Sigmoid colon (tissue), 7 donors: ENCODE data around the gene CPNE4. TPM values are rescaled to one million over a fixed set of nuclear protein-coding genes. Genes with fewer than 3 reads are reported as not detected.

ENCODE experiments used
- DNase-seq: peaks from one replicate; pipeline ENCODE4 v3.0.0-alpha.2; 2019
- H3K27ac ChIP-seq, 4 donors: fragments of 200-600 bp; sonication (generic); one replicate each; pipeline ENCODE4 v1.5.1; 2016 to 2019; ENCODE audit warnings: mild to moderate bottlenecking in 1 of 4
- H3K27me3 ChIP-seq, 3 donors: fragments of 200-600 bp; sonication (generic); one replicate each; pipeline ENCODE4 v1.5.1; 2019; ENCODE audit warnings: mild to moderate bottlenecking in 1 of 3
- H3K36me3 ChIP-seq, 4 donors: fragments of 200-600 bp; sonication (generic); one replicate each; pipeline ENCODE4 v1.5.1; 2016 to 2019
- H3K4me1 ChIP-seq, 4 donors: fragments of 200-600 bp; sonication (generic); one replicate each; pipeline ENCODE4 v1.5.1; 2017 to 2019
- H3K4me3 ChIP-seq, 4 donors: fragments of 200-600 bp; sonication (generic); one replicate each; pipeline ENCODE4 v1.5.1; 2017 to 2019; ENCODE audit warnings: mild to moderate bottlenecking in 2 of 4, moderate library complexity in 1 of 4
- H3K9me3 ChIP-seq, 4 donors: fragments of 200-600 bp in 3 of 4; sonication (generic) in 3 of 4; one replicate each; pipeline versions ENCODE4 v1.5.1 to v1.6.1; 2013 to 2019
- EP300 ChIP-seq, 4 donors: sonication (generic); formaldehyde crosslinking; IDR thresholded peaks; one replicate each; pipeline ENCODE4 v1.6.1; 2017; ENCODE audit warnings: antibody characterized with exemption in 4 of 4
- POLR2A ChIP-seq, 2 donors: fragments of 450-650 bp; IDR thresholded peaks; one replicate each; pipeline ENCODE4 v1.6.1; 2016; ENCODE audit warnings: antibody characterized with exemption in 2 of 2, mild to moderate bottlenecking in 2 of 2, moderate library complexity in 2 of 2
- POLR2AphosphoS5 ChIP-seq, 4 donors: sonication (generic); formaldehyde crosslinking; IDR thresholded peaks; one replicate each; pipeline ENCODE4 v1.6.1; 2017; ENCODE audit warnings: antibody characterized with exemption in 4 of 4
- WGBS, 2 donors: extraction: QIAGEN DNeasy Blood & Tissue Kit; methylation state at CpG; one replicate each; pipeline ENCODE4 v1.1.7; 2013; 5-methylcytosine and 5-hydroxymethylcytosine counted together
- intact Hi-C: fragments of 100-400 bp; cut with DNase I; formaldehyde crosslinking; loops from one replicate; pipeline ENCODE4 v1.15.1; 2023
- polyA plus RNA-seq, 3 donors: library from polyadenylated mRNA; stranded (reverse); fragments of 200-250 nt; gene quantifications; one replicate each; pipeline ENCODE4 v1.2.3, GENCODE V29; 2013
- total RNA-seq, 4 donors: library from RNA; depleted of rRNA; stranded (reverse); fragments of >200 nt; gene quantifications; one replicate each; pipeline ENCODE4 v1.1.0, GENCODE V29; 2016
- TF ChIP-seq, protein P1 (sequence below), 4 experiments: fragments of 450-650 bp in 3 of 4; fragments of 200-600 bp in 1 of 4; IDR thresholded peaks; one replicate each; pipeline ENCODE4 v1.5.1; 2016 to 2019; ENCODE audit warnings: antibody characterized with exemption in 4 of 4, mild to moderate bottlenecking in 3 of 4, moderate library complexity in 2 of 4
- donor health status: healthy with polysubstance abuse.
- donor health status: Bipolar disorder and iron deficiency.
- donor health status: healthy.

Gene CPNE4
- total and polyA plus RNA-seq, 7 donors: 0.23 to 1.1 (median 0.54) TPM; not detected in 2

DNA sequence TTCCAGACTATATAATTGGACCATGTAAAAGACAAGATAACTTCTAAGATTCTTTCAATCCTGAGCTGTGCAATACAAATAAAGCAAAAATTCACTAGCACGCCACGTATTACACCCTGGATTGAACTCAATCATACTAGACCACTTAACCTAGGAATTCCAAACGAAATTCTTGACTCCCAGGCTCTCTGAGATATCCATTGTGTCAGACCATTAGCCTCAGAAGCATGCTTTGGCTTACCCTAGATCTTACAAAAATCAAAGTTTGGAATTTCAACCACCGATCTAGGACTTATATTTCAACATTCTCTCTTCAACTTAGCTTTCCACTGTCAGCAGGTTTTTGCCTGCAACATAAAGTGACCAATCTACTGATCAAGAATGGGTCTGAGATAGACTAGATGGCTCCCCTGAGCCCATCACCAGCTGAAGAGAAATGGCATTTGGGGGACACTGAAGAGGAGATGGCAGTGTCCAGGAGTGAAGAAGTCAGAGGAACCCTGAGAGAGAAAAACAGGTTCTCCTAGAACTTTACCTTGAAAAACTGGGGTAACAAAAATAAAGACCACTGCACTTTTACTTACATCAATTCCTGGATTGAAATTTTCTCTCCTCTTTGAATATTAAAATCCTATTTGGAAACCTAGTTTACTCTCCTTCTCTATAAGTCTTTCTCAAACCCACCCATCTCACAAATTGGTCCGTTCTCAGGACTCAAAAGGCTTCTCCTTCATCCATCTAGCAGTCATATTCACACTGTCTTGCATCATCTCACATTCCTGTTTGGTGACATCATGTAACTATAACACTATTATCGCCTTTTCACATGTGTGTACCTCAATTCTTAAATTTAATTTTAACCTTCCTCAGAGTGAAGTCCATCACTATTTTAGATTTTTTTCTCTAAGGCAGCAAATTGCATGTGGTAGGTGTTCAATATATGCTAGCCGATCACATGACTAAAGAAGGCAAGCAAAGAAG, 18.5 kb downstream of the CPNE4 start:
- H3K9me3 ChIP-seq: no peaks in the 10 kb centered on the region
- 66 to 69% methylated on average over 7 of the region's 7 CpGs for WGBS, 2 donors
- H3K4me3 ChIP-seq: no peak overlapping the region
- TF ChIP-seq POLR2A (IDR thresholded peaks at IDR 0.05) (no peak), EP300 (IDR thresholded peaks at IDR 0.05) (no peak), POLR2AphosphoS5 (IDR thresholded peaks at IDR 0.05) (no peak)
- TF ChIP-seq, protein P1, sequence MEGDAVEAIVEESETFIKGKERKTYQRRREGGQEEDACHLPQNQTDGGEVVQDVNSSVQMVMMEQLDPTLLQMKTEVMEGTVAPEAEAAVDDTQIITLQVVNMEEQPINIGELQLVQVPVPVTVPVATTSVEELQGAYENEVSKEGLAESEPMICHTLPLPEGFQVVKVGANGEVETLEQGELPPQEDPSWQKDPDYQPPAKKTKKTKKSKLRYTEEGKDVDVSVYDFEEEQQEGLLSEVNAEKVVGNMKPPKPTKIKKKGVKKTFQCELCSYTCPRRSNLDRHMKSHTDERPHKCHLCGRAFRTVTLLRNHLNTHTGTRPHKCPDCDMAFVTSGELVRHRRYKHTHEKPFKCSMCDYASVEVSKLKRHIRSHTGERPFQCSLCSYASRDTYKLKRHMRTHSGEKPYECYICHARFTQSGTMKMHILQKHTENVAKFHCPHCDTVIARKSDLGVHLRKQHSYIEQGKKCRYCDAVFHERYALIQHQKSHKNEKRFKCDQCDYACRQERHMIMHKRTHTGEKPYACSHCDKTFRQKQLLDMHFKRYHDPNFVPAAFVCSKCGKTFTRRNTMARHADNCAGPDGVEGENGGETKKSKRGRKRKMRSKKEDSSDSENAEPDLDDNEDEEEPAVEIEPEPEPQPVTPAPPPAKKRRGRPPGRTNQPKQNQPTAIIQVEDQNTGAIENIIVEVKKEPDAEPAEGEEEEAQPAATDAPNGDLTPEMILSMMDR (IDR thresholded peaks at IDR 0.05): no peak
- no peaks in the 10 kb centered on the region for H3K36me3 ChIP-seq
- no peaks in the 10 kb centered on the region for H3K4me1 ChIP-seq
- intact Hi-C loops: no loop called here
- H3K27ac ChIP-seq: no peak overlapping the region
- peaks cover 0 to 16% (median 0%) of the 10 kb centered on the region in 3 donors for H3K27me3 ChIP-seq
- no peak for DNase-seq

DNA sequence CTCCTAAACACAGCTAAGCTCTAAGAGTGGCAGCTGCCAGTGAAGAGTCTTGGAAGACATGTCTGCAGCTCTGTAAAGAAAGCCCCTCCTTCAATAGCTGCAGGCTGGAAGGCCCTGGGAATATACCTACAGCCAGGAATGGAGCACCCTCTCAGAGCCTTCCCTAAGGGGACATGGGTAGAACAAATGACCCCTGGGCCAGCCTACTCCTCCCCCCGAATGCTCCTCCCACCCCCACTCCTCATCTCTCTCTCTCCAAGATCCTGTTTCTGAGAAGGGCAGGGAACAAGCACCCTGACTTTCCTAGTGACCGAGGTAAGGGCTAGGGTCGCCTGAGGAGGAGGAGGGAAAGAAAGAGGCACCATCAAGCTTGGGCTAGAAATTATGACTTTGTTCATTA, 20.7 kb downstream of the CPNE4 start:
- no peak overlapping the region for H3K4me3 ChIP-seq
- 57 to 61% methylated on average over 3 of the region's 3 CpGs for WGBS, 2 donors
- H3K27ac ChIP-seq: no peak overlapping the region
- intact Hi-C loops: no loop called here
- H3K9me3 ChIP-seq: no peaks in the 10 kb centered on the region
- H3K27me3 ChIP-seq: peaks cover 0 to 16% (median 0%) of the 10 kb centered on the region in 3 donors
- H3K4me1 ChIP-seq: no peaks in the 10 kb centered on the region
- TF ChIP-seq POLR2A (IDR thresholded peaks at IDR 0.05) (no peak), EP300 (IDR thresholded peaks at IDR 0.05) (no peak)
- TF ChIP-seq, protein P1 (IDR thresholded peaks at IDR 0.05): no peak
- DNase-seq: no peak
- H3K36me3 ChIP-seq: no peaks in the 10 kb centered on the region

DNA sequence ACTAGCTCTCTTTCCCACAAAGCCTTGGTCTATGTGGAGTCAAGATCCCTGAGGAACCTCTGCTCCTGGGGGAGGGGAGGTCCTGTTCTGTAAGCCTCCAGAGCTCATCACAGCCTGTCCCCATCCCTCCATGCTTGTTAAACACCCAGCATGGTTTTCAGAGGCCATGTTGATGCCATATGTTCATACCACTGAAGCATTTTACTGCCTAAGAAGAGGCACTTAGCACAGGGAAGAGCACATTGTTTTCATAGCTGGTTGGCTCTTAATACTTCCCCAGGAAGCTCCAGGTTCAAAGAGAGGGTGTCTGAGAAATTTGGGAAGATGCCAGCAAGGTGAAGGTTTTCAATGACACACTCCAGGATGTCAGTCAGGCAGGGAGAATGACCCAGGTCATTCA, 25.6 kb downstream of the CPNE4 start:
- no peak overlapping the region for H3K27ac ChIP-seq
- DNase-seq: no peak
- intact Hi-C loops: no loop called here

DNA sequence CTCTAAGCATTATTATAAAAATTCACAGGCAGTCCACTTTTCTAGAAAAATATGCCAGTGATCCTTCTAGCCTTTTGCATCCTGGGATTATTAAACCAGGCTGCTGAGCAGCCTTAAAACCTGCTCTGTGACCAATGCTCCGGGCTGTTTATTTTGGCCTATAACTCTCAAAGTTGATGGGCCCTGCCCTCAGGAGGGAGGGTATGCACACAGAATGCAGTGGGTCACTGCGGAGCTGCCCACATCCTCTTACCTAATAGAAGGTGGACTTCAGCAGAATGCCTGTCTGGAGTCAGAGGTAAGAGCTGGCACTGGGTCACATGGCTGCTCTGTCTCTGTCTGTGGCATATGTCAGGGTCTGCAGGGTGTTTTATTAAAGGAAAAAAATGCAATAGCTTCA, 26.0 kb downstream of the CPNE4 start:
- TF ChIP-seq POLR2A (IDR thresholded peaks at IDR 0.05) (no peak), EP300 (IDR thresholded peaks at IDR 0.05) (no peak), POLR2AphosphoS5 (IDR thresholded peaks at IDR 0.05) (no peak)
- TF ChIP-seq, protein P1 (IDR thresholded peaks at IDR 0.05): no peak
- intact Hi-C loops: no loop called here
- H3K9me3 ChIP-seq: no peaks in the 10 kb centered on the region
- no peak overlapping the region for H3K4me3 ChIP-seq
- H3K4me1 ChIP-seq: no peaks in the 10 kb centered on the region
- DNase-seq: no peak
- H3K27ac ChIP-seq: no peak overlapping the region
- H3K27me3 ChIP-seq: peaks cover 0 to 8% (median 0%) of the 10 kb centered on the region in 3 donors
- no peaks in the 10 kb centered on the region for H3K36me3 ChIP-seq
- 34 to 37% methylated on average over 2 of the region's 2 CpGs for WGBS, 2 donors

More for the DNA sequence above, 25.6 kb downstream of the CPNE4 start:
- H3K9me3 ChIP-seq: no peaks in the 10 kb centered on the region
- H3K36me3 ChIP-seq: no peaks in the 10 kb centered on the region
- H3K4me3 ChIP-seq: no peak overlapping the region
- H3K27me3 ChIP-seq: peaks cover 0 to 8% (median 0%) of the 10 kb centered on the region in 3 donors
- TF ChIP-seq POLR2A (IDR thresholded peaks at IDR 0.05) (no peak), EP300 (IDR thresholded peaks at IDR 0.05) (no peak), POLR2AphosphoS5 (IDR thresholded peaks at IDR 0.05) (no peak)
- TF ChIP-seq, protein P1 (IDR thresholded peaks at IDR 0.05): no peak
- no peaks in the 10 kb centered on the region for H3K4me1 ChIP-seq
